NCI-H2029 treated with DMSO at 0.1 percent for 48 hours (cell line): ENCODE data around the gene PPP6R3.
"Not testable (repeated sequence)": the region's sequence is repeated elsewhere in the genome, so short reads cannot be mapped to it uniquely, and the experiment has no call there.

Experiments used
- DNase-seq: peaks from one replicate; lab custom pipeline; 2025; lab: John Stamatoyannopoulos, UW

Gene PPP6R3

GRCh38 chr11:68460741-68461574 lies at the start of gene PPP6R3:
Gene PPP6R3 (plus strand): TSS chr11:68460752. CDS start chr11:68537665, 76,913 bp downstream.
- peak; percentile 10 for DNase-seq

GRCh38 chr11:68411501-68411991 lies 49.0 kb upstream of the PPP6R3 start:
- DNase-seq: peak; percentile 37

- no peak for DNase-seq
Observed at GRCh38 chr11:68412593-68413475, 47.7 kb upstream of the PPP6R3 start.

GRCh38 chr11:68413591-68413999 lies 47.0 kb upstream of the PPP6R3 start:
- DNase-seq: no peak

GRCh38 chr11:68414496-68415221 lies 45.9 kb upstream of the PPP6R3 start:
- peak; percentile 64 for DNase-seq

- DNase-seq: no peak
Observed at GRCh38 chr11:68416070-68416578, 44.4 kb upstream of the PPP6R3 start.

GRCh38 chr11:68418648-68419047 lies 41.9 kb upstream of the PPP6R3 start:
- DNase-seq: no peak

- DNase-seq: no peak
Observed at GRCh38 chr11:68420171-68420570, 40.4 kb upstream of the PPP6R3 start.

GRCh38 chr11:68423481-68423880 lies 37.1 kb upstream of the PPP6R3 start:
- no peak for DNase-seq

- DNase-seq: no peak
Observed at GRCh38 chr11:68424101-68424632, 36.4 kb upstream of the PPP6R3 start.

- no peak for DNase-seq
Observed at GRCh38 chr11:68424981-68425865, 35.3 kb upstream of the PPP6R3 start.

GRCh38 chr11:68425866-68426380 lies 34.6 kb upstream of the PPP6R3 start:
- DNase-seq: no peak

GRCh38 chr11:68429661-68430060 lies 30.9 kb upstream of the PPP6R3 start:
- no peak for DNase-seq

GRCh38 chr11:68430384-68430783 lies 30.2 kb upstream of the PPP6R3 start:
- no peak for DNase-seq

GRCh38 chr11:68430801-68431200 lies 29.8 kb upstream of the PPP6R3 start:
- DNase-seq: peak; percentile 87

GRCh38 chr11:68431984-68432645 lies 28.4 kb upstream of the PPP6R3 start:
- no peak for DNase-seq

- no peak for DNase-seq
Observed at GRCh38 chr11:68432874-68433273, 27.7 kb upstream of the PPP6R3 start.

GRCh38 chr11:68433541-68433940 lies 27.0 kb upstream of the PPP6R3 start:
- no peak for DNase-seq

GRCh38 chr11:68434159-68434558 lies 26.4 kb upstream of the PPP6R3 start:
- DNase-seq: not testable (repeated sequence)
